Neuronal stem cell (in vitro differentiated cells): ENCODE results near the gene PODXL2.

Experiments
- DNase-seq: peaks from one replicate; pipeline ENCODE4 v3.0.0-alpha.2; 2013; ENCODE audit warnings: low spot score
- H2AFZ ChIP-seq: one replicate; pipeline ENCODE4 v1.6.1; 2013; ENCODE audit warnings: mild to moderate bottlenecking, low read length, inconsistent platforms
- H2AK5ac ChIP-seq: 2 replicates; pipeline ENCODE4 v1.6.1; 2013; ENCODE audit warnings: low read depth, mild to moderate bottlenecking, inconsistent platforms, low read length, moderate library complexity, mixed read lengths
- H2BK120ac ChIP-seq: 2 replicates; pipeline ENCODE4 v1.6.1; 2013; ENCODE audit warnings: low read depth, mild to moderate bottlenecking, inconsistent platforms, low read length, moderate library complexity, mixed read lengths
- H2BK12ac ChIP-seq: one replicate; pipeline ENCODE4 v1.6.1; 2013; ENCODE audit warnings: low read length, inconsistent platforms
- H2BK15ac ChIP-seq: 2 replicates; pipeline ENCODE4 v1.6.1; 2013; ENCODE audit warnings: mild to moderate bottlenecking, low read length, inconsistent platforms, mixed read lengths
- H2BK5ac ChIP-seq: one replicate; pipeline ENCODE4 v1.6.1; 2013; ENCODE audit warnings: inconsistent platforms, mild to moderate bottlenecking, low read length, moderate library complexity
- H3K14ac ChIP-seq: one replicate; pipeline ENCODE4 v1.6.1; 2013; ENCODE audit warnings: low read length, inconsistent platforms
- H3K18ac ChIP-seq: 2 replicates; pipeline ENCODE4 v1.6.1; 2013; ENCODE audit warnings: low read length, inconsistent platforms
- H3K23ac ChIP-seq: 2 replicates; pipeline ENCODE4 v1.6.1; 2013; ENCODE audit warnings: low read depth, mild to moderate bottlenecking, mixed read lengths, low read length, inconsistent platforms; ENCODE audit not compliant: poor library complexity
- H3K27ac ChIP-seq: replicated peaks from 3 replicates; pipeline ENCODE4 v1.5.1; 2013; ENCODE audit warnings: low read length, inconsistent platforms
- H3K27me3 ChIP-seq, 3 experiments: 2 replicates each; pipeline ENCODE4 v1.6.1; 2013; ENCODE audit warnings: low read length in 3 of 3, mild to moderate bottlenecking in 2 of 3, inconsistent platforms in 1 of 3, low read depth in 1 of 3, mixed read lengths in 1 of 3, moderate library complexity in 1 of 3; ENCODE audit not compliant: control insufficient read depth in 3 of 3, insufficient read depth in 3 of 3
- H3K36me3 ChIP-seq, 2 donors: replicated peaks in 1 of 2; 2 replicates each; pipeline ENCODE4 v1.6.1; 2013; ENCODE audit warnings: low read length in 2 of 2; ENCODE audit not compliant: control insufficient read depth in 2 of 2, insufficient read depth in 2 of 2
- H3K4ac ChIP-seq: 2 replicates; pipeline ENCODE4 v1.6.1; 2013; ENCODE audit warnings: inconsistent platforms, mild to moderate bottlenecking, low read length, moderate library complexity
- H3K4me1 ChIP-seq, 2 donors: 1 replicate in 1 of 2; 2 replicates in 1 of 2; pipeline ENCODE4 v1.6.1; 2013; ENCODE audit warnings: low read length in 2 of 2, low read depth in 1 of 2; ENCODE audit not compliant: control insufficient read depth in 2 of 2, insufficient read depth in 1 of 2
- H3K4me2 ChIP-seq: one replicate; pipeline ENCODE4 v1.6.1; 2013; ENCODE audit warnings: mild to moderate bottlenecking, low read length, inconsistent platforms; ENCODE audit not compliant: insufficient read depth, poor library complexity, severe bottlenecking
- H3K4me3 ChIP-seq, 2 donors: 2 replicates each; pipeline ENCODE4 v1.5.1; 2013; ENCODE audit warnings: low read length in 2 of 2, mild to moderate bottlenecking in 2 of 2, inconsistent platforms in 1 of 2, moderate library complexity in 1 of 2
- H3K79me1 ChIP-seq: one replicate; pipeline ENCODE4 v1.6.1; 2013; ENCODE audit warnings: low read depth, mild to moderate bottlenecking, inconsistent platforms, low read length, moderate library complexity
- H3K9ac ChIP-seq: one replicate; pipeline ENCODE4 v1.6.1; 2013; ENCODE audit warnings: mild to moderate bottlenecking, low read depth, low read length, inconsistent platforms; ENCODE audit not compliant: poor library complexity
- H3K9me3 ChIP-seq, 2 donors: replicated peaks in 1 of 2; 2 replicates each; pipeline versions ENCODE3 to v1.6.1; 2013; ENCODE audit warnings: low read length in 2 of 2, mild to moderate bottlenecking in 2 of 2, inconsistent platforms in 1 of 2, low read depth in 1 of 2, mixed read lengths in 1 of 2, moderate library complexity in 1 of 2; ENCODE audit not compliant: control insufficient read depth in 2 of 2, insufficient read depth in 1 of 2
- H4K8ac ChIP-seq: one replicate; pipeline ENCODE4 v1.6.1; 2013; ENCODE audit warnings: low read depth, mild to moderate bottlenecking, inconsistent platforms, low read length, moderate library complexity
- H4K91ac ChIP-seq: one replicate; pipeline ENCODE4 v1.6.1; 2013; ENCODE audit warnings: low read length, low read depth, mild to moderate bottlenecking, inconsistent platforms; ENCODE audit not compliant: poor library complexity
- WGBS, 2 donors: extraction: QIAGEN DNeasy Blood & Tissue Kit; methylation state at CpG; one replicate each; pipeline ENCODE4 v1.1.7; 2013; ENCODE audit warnings: missing lambda C conversion rate in 2 of 2, mixed read lengths in 1 of 2; ENCODE audit not compliant: insufficient read length in 2 of 2, insufficient replicate concordance in 1 of 2; ENCODE audit errors: extremely low coverage in 2 of 2; 5-methylcytosine and 5-hydroxymethylcytosine counted together

The PODXL2 gene

GRCh38 chr3:127595303-127595702 lies 33.7 kb upstream of the PODXL2 start:
- no peak overlapping the region for H2BK5ac ChIP-seq
- DNase-seq, result no peak

GRCh38 chr3:127597020-127597771 lies 31.8 kb upstream of the PODXL2 start:
- peaks cover 5% of the 10 kb centered on the region for H3K79me1 ChIP-seq
- no peaks in the 10 kb centered on the region for H3K27me3 ChIP-seq
- no peak overlapping the region for H3K23ac ChIP-seq
- peak overlapping the region; percentile 88 for H2AFZ ChIP-seq
- H3K18ac ChIP-seq, result no peak overlapping the region
- H3K4me1 ChIP-seq, result peaks cover 14 to 22% of the 10 kb centered on the region in 2 donors
- no peak overlapping the region for H3K4ac ChIP-seq
- peaks cover 19 to 33% of the 10 kb centered on the region in 2 donors for H3K36me3 ChIP-seq
- peak overlapping the region; percentile 55 for H3K4me2 ChIP-seq
- no peak overlapping the region for H3K9ac ChIP-seq
- no peak overlapping the region for H2AK5ac ChIP-seq
- no peak overlapping the region for H2BK5ac ChIP-seq
- no peak overlapping the region for H3K4me3 ChIP-seq
- no peak overlapping the region for H4K91ac ChIP-seq
- H4K8ac ChIP-seq, result no peak overlapping the region
- DNase-seq, result no peak
- H3K27ac ChIP-seq, result no peak overlapping the region
- no peak overlapping the region for H2BK15ac ChIP-seq
- H3K9me3 ChIP-seq, result no peaks in the 10 kb centered on the region
- no peak overlapping the region for H2BK12ac ChIP-seq
- WGBS, 2 donors, result no CpG with 5 or more reads among the region's 12 CpGs
- no peak overlapping the region for H2BK120ac ChIP-seq
- H3K14ac ChIP-seq, result no peak overlapping the region

More at GRCh38 chr3:127595303-127595702, 33.7 kb upstream of the PODXL2 start:
- Histone ChIP-seq H3K27me3 (no peaks in the 10 kb centered on the region), H3K9ac (no peak overlapping the region), H3K9me3 (no peaks in the 10 kb centered on the region), H2AK5ac (no peak overlapping the region), H3K4ac (no peak overlapping the region), H2AFZ (no peak overlapping the region), H3K4me3 (no peak overlapping the region), H3K4me1 (peaks cover 18 to 20% of the 10 kb centered on the region in 2 donors), H3K14ac (no peak overlapping the region), H3K4me2 (no peak overlapping the region), H2BK15ac (no peak overlapping the region), H3K36me3 (peaks cover 7 to 14% of the 10 kb centered on the region in 2 donors), H3K23ac (no peak overlapping the region), H2BK12ac (no peak overlapping the region), H3K27ac (no peak overlapping the region), H3K18ac (no peak overlapping the region), H4K91ac (no peak overlapping the region), H4K8ac (no peak overlapping the region), H2BK120ac (no peak overlapping the region), H3K79me1 (peaks cover 2% of the 10 kb centered on the region)
- WGBS, 2 donors, result no CpG with 5 or more reads among the region's 4 CpGs

- peaks cover 16 to 22% of the 10 kb centered on the region in 2 donors for H3K4me1 ChIP-seq
- H3K14ac ChIP-seq, result no peak overlapping the region
- no peak overlapping the region for H3K23ac ChIP-seq
- H3K18ac ChIP-seq, result no peak overlapping the region
- peak overlapping the region; percentile 73 to 85 for H3K4me3 ChIP-seq
- H3K4me2 ChIP-seq, result peak overlapping the region; percentile 92
- H2BK15ac ChIP-seq, result no peak overlapping the region
- no peaks in the 10 kb centered on the region for H3K27me3 ChIP-seq
- H3K4ac ChIP-seq, result no peak overlapping the region
- no peak overlapping the region for H2BK120ac ChIP-seq
- H2BK5ac ChIP-seq, result no peak overlapping the region
- peak overlapping the region; percentile 88 for H2AFZ ChIP-seq
- no peak overlapping the region for H2BK12ac ChIP-seq
- H3K79me1 ChIP-seq, result peaks cover 7% of the 10 kb centered on the region
- peak overlapping the region; percentile 72 for H3K9ac ChIP-seq
- no peaks in the 10 kb centered on the region for H3K9me3 ChIP-seq
- H4K91ac ChIP-seq, result no peak overlapping the region
- WGBS, 2 donors, result no CpG with 5 or more reads among the region's 14 CpGs
- peaks cover 26 to 52% of the 10 kb centered on the region in 2 donors for H3K36me3 ChIP-seq
- H4K8ac ChIP-seq, result no peak overlapping the region
- no peak for DNase-seq
- no peak overlapping the region for H3K27ac ChIP-seq
- H2AK5ac ChIP-seq, result peak overlapping the region; percentile 9
Measured at GRCh38 chr3:127598841-127599570, 30.0 kb upstream of the PODXL2 start.
